ENCODE results near the gene CES4A. TPM values are rescaled to one million over a fixed set of nuclear protein-coding genes. Genes with fewer than 3 reads are reported as not detected.

Gene CES4A
- total and polyA plus RNA-seq, 9 of the 15 experiments (the other 6 are each of a cell fraction or from before 2014, with no cell fraction given) = 0.09 to 0.13 (median 0.11) TPM; not detected in 6

GRCh38 chr16:66948134-66948836, 40.1 kb upstream of the CES4A start (continued):
- TF ChIP-seq ZBTB33 (CRISPR knock-in tag; IDR thresholded peaks at IDR 0.05) (peak; percentile 71), ATF6 (CRISPR knock-in tag; IDR thresholded peaks at IDR 0.05) (no peak), ZNF778 (CRISPR knock-in tag; IDR thresholded peaks at IDR 0.05) (no peak), ARNT (IDR thresholded peaks at IDR 0.05) (no peak), TEAD2 (tag; IDR thresholded peaks at IDR 0.05) (no peak), POLR2G (IDR thresholded peaks at IDR 0.05; ENCODE audit: low read depth, low read length) (peak; percentile 37; the same call in 1 of the 2 replicates), BDP1 (IDR thresholded peaks at IDR 0.05; ENCODE audit: insufficient read depth, insufficient read length) (no peak), VEZF1 (CRISPR knock-in tag; IDR thresholded peaks at IDR 0.05) (no peak), HDGF (IDR thresholded peaks at IDR 0.05) (no peak), GTF2E2 (tag; IDR thresholded peaks at IDR 0.05) (no peak), RAD51 (IDR thresholded peaks at IDR 0.05; ENCODE audit: borderline replicate concordance, low read depth) (no peak)

All from K562 (cell line).